MCF 10A (cell line): Measurements from ENCODE around the gene C1QL2. TPM values are rescaled to one million over a fixed set of nuclear protein-coding genes. Genes with fewer than 3 reads are reported as not detected.

Source experiments
- BruUV-seq: library from RNA; stranded (reverse); fragments of 400-500 nt; replicated peaks from 2 replicates; lab custom pipeline; 2021; lab: Mats Ljungman, UMichigan
- CTCF ChIA-PET: fragments of 300-600 bp; sonication (Branson Sonifier 250); formaldehyde crosslinking; extraction: SDS; loops from one replicate; lab custom pipeline; 2021; ENCODE audit warnings: antibody characterized with exemption, inconsistent platforms; lab: Yijun Ruan, JAX
- POLR2A ChIA-PET: fragments of 300-600, 350-650 bp; sonication (Branson Sonifier 250); formaldehyde crosslinking; extraction: SDS; loops from one replicate; lab custom pipeline; 2020; ENCODE audit warnings: antibody characterized with exemption, inconsistent platforms; lab: Yijun Ruan, JAX
- DNase-seq: peaks from one replicate; pipeline ENCODE4 v3.0.0-alpha.2; 2018; ENCODE audit not compliant: unreplicated experiment
- H3K27ac Mint-ChIP-seq: one replicate; pipeline ENCODE4 v1.8.0; 2022; ENCODE audit warnings: mild to moderate bottlenecking, low read depth, mixed read lengths; ENCODE audit not compliant: unreplicated experiment
- H3K27me3 Mint-ChIP-seq: one replicate; pipeline ENCODE4 v1.8.0; 2022; ENCODE audit warnings: mixed read lengths; ENCODE audit not compliant: insufficient read depth, unreplicated experiment
- H3K36me3 Mint-ChIP-seq: one replicate; pipeline ENCODE4 v1.8.0; 2022; ENCODE audit warnings: mild to moderate bottlenecking, moderate library complexity, mixed read lengths; ENCODE audit not compliant: insufficient read depth, unreplicated experiment
- H3K4me1 Mint-ChIP-seq: one replicate; pipeline ENCODE4 v1.8.0; 2022; ENCODE audit warnings: mixed read lengths; ENCODE audit not compliant: insufficient read depth, unreplicated experiment
- H3K4me3 Mint-ChIP-seq: one replicate; pipeline ENCODE4 v1.8.0; 2022; ENCODE audit warnings: mild to moderate bottlenecking, moderate library complexity, mixed read lengths; ENCODE audit not compliant: unreplicated experiment
- H3K9me3 Mint-ChIP-seq: one replicate; pipeline ENCODE4 v1.8.0; 2022; ENCODE audit warnings: mixed read lengths; ENCODE audit not compliant: unreplicated experiment
- CTCF ChIP-seq: fragments of 200-600 bp; IDR thresholded peaks from one replicate; pipeline ENCODE4 v1.8.0; 2022; ENCODE audit warnings: antibody characterized with exemption, mild to moderate bottlenecking; ENCODE audit not compliant: unreplicated experiment
- intact Hi-C: fragments of 100-400 bp; cut with micrococcal nuclease; formaldehyde crosslinking; loops from 2 replicates; pipeline ENCODE4 v1.14.1; 2022
- total RNA-seq: library from RNA; stranded (reverse); gene quantifications from 2 replicates; pipeline ENCODE4 v1.2.3, GENCODE V29; 2022

The C1QL2 gene
- total RNA-seq, 1 experiment from 2014 or later = not detected

GRCh38 chr2:119177171-119177837 is 18.8 kb upstream of the C1QL2 start:
- Mint-ChIP-seq H3K27me3 (no peaks in the 10 kb centered on the region), H3K27ac (no peak overlapping the region), H3K4me1 (peaks cover 18% of the 10 kb centered on the region), H3K9me3 (no peaks in the 10 kb centered on the region), H3K4me3 (no peak overlapping the region), H3K36me3 (no peaks in the 10 kb centered on the region)
- no peak for TF ChIP-seq CTCF
- intact Hi-C loops = no loop called here
- CTCF ChIA-PET = interaction anchor here (7.3 kb wide), 1 partner anchor 294 kb away, joined by 81 read pairs; no protein-coding TSS in a partner anchor
- BruUV-seq = no TSS peak
- no peak for DNase-seq
- POLR2A ChIA-PET = interaction anchor here (0.9 kb wide), 1 partner anchor 10 kb away, joined by 3 read pairs; no protein-coding TSS in a partner anchor

GRCh38 chr2:119175517-119175916 is 17.0 kb upstream of the C1QL2 start:
- H3K36me3 Mint-ChIP-seq = no peaks in the 10 kb centered on the region
- no peaks in the 10 kb centered on the region for H3K27me3 Mint-ChIP-seq
- CTCF ChIA-PET = interaction anchor here (0.6 to 7.3 kb wide), 17 partner anchors 9 to 1114 kb away, joined by 3 to 81 read pairs (median 3); no protein-coding TSS in a partner anchor
- no TSS peak for BruUV-seq
- H3K4me3 Mint-ChIP-seq = no peak overlapping the region
- peaks cover 18% of the 10 kb centered on the region for H3K4me1 Mint-ChIP-seq
- intact Hi-C loops = no loop called here
- DNase-seq = no peak
- POLR2A ChIA-PET = interaction anchor here (0.9 kb wide), 1 partner anchor 9 kb away, joined by 3 read pairs; no protein-coding TSS in a partner anchor
- TF ChIP-seq CTCF = no peak
- H3K9me3 Mint-ChIP-seq = no peaks in the 10 kb centered on the region
- no peak overlapping the region for H3K27ac Mint-ChIP-seq

GRCh38 chr2:119174993-119175347 is 16.4 kb upstream of the C1QL2 start:
- no peak for DNase-seq

More at GRCh38 chr2:119174993-119175347, 16.4 kb upstream of the C1QL2 start:
- Mint-ChIP-seq H3K4me3 (no peak overlapping the region), H3K4me1 (peaks cover 16% of the 10 kb centered on the region), H3K36me3 (no peaks in the 10 kb centered on the region), H3K27me3 (no peaks in the 10 kb centered on the region), H3K27ac (no peak overlapping the region), H3K9me3 (no peaks in the 10 kb centered on the region)
- CTCF ChIA-PET = interaction anchor here (0.6 to 7.3 kb wide), 17 partner anchors 9 to 306 kb away, joined by 3 to 81 read pairs (median 3); no protein-coding TSS in a partner anchor
- POLR2A ChIA-PET = no interaction called here
- TF ChIP-seq CTCF = no peak
- BruUV-seq = no TSS peak
- intact Hi-C loops = loop anchor here (1.0 to 5.0 kb wide), 2 partner anchors 148 to 293 kb away; no protein-coding TSS in a partner anchor
